Heart left ventricle (tissue), 13 donors: ENCODE data around the gene FOXC1.

Source experiments
- CTCF ChIP-seq, 12 donors: fragments of 200-600 bp; sonication (generic) in 4 of 12; IDR thresholded peaks; one replicate each; pipeline versions ENCODE4 v1.5.0 to v1.8.0; 2018 to 2022; ENCODE audit warnings: antibody characterized with exemption in 12 of 12, mild to moderate bottlenecking in 5 of 12
- POLR2A ChIP-seq, 2 donors: fragments of 450-650 bp; IDR thresholded peaks; one replicate each; pipeline ENCODE4 v1.6.1; 2017; ENCODE audit warnings: antibody characterized with exemption in 2 of 2, mild to moderate bottlenecking in 2 of 2, moderate library complexity in 2 of 2
- donor health status: ischemic (EF 13 %, LVEDD 7.1; RV severe dilation, severe dysfunction).
- donor health status: DM: no; HTN: yes; CAD: no.
- donor health status: DM: no; HTN: no; CAD: no.
- donor health status: ischemic (EF 25% LVEDD 6.9; RV normal size, moderate dysfunction).
- donor health status: ischemic (EF 25% LVEDD 5.7; RV mildly dilated, moderate dysfunction).
- donor health status: ischemic (EF 35%, LVEDD 5.7; RV mildly dilated, moderate dysfunction).
- donor health status: nonischemic (EF 11% LVEDD 7.7; RV severe dilation, severe dysfunction).
- donor health status: DM: yes; HTN: yes; CAD: no.
- donor health status: PGD.
- donor health status: ischemic (EF 29% LVEDD 5.4; RV normal size, mild dysfunction).
- donor health status: nonischemic (EF 23%, LVEDD 6.1; RV moderate dilation, normal function).

- TF ChIP-seq CTCF (IDR thresholded peaks at IDR 0.05): no peak
- TF ChIP-seq POLR2A (IDR thresholded peaks at IDR 0.05): no peak
These were observed 12.5 kb upstream of the FOXC1 start for GRCh38 chr6:1597121-1597744.
